ENCODE measurements around the gene FGF12. TPM values are rescaled to one million over a fixed set of nuclear protein-coding genes. Genes with fewer than 3 reads are reported as not detected.
A peak's percentile ranks its signal among the peaks of the same experiment; 100 is the strongest.

FGF12 gene
- total and polyA plus RNA-seq, 2 experiments from 2014 or later: 6.0 to 14.3 TPM

DNA sequence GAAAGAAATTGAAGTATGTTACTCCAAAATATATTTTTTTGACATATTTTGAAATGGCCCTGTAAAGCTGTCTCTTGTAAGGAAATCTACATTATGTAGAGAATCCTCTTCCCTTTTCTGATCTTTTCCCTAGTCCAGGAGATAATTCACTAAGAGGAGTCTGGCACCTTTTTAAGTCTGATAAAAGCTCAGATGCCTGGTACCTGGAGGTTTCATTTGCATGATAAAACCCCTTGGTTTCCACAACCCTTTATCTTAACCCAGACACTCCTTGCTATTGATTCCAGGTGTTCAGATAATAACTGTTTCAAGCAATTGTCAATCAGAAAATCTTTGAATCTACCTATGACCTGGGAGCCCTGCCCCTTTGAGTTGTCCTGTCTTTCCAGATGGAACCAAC lies 26.5 kb downstream of the FGF12 start:
- Histone ChIP-seq H3K27ac (ENCODE audit: low read depth) (no peak overlapping the region), H3K4me2 (peak overlapping the region; percentile 31; the same call in 1 of the 2 replicates), H3K79me2 (replicated peaks; ENCODE audit: insufficient read depth) (no peaks in the 10 kb centered on the region), H3K9me2 (ENCODE audit: insufficient read depth) (peaks cover 9% of the 10 kb centered on the region; the same call in 1 of the 2 replicates), H2AFZ (no peak overlapping the region), H3K27me3 (ENCODE audit: insufficient read depth) (no peaks in the 10 kb centered on the region), H3F3A (replicated peaks; ENCODE audit: low read depth) (no peaks in the 10 kb centered on the region), H4K20me1 (replicated peaks; ENCODE audit: insufficient read depth) (no peaks in the 10 kb centered on the region), H3K4me3 (no peak overlapping the region), H3K4me1 (ENCODE audit: insufficient read depth) (peaks cover 17% of the 10 kb centered on the region), H3K36me3 (ENCODE audit: insufficient read depth) (no peaks in the 10 kb centered on the region)
- H3K36me3 Mint-ChIP-seq (ENCODE audit: low read depth): no peaks in the 10 kb centered on the region
- DNase-seq (ENCODE audit: low spot score) (peak; percentile 17), ATAC-seq (peak; percentile 57)
- peak overlapping the region; percentile 1; the same call in 1 of the 2 replicates for H3K27ac Mint-ChIP-seq
- peaks cover 24% of the 10 kb centered on the region for H3K4me1 Mint-ChIP-seq
- H3K9me3 Mint-ChIP-seq: no peaks in the 10 kb centered on the region
- TF ChIP-seq STAT1 (IDR thresholded peaks at IDR 0.05; ENCODE audit: unreplicated experiment): no peak
- no peak for TF ChIP-seq ZNF114 (CRISPR knock-in tag; IDR thresholded peaks at IDR 0.05)
- no peak overlapping the region for H3K4me3 Mint-ChIP-seq
- H3K27me3 Mint-ChIP-seq (ENCODE audit: insufficient read depth, low read depth, poor library complexity): peaks cover 2% of the 10 kb centered on the region

DNA sequence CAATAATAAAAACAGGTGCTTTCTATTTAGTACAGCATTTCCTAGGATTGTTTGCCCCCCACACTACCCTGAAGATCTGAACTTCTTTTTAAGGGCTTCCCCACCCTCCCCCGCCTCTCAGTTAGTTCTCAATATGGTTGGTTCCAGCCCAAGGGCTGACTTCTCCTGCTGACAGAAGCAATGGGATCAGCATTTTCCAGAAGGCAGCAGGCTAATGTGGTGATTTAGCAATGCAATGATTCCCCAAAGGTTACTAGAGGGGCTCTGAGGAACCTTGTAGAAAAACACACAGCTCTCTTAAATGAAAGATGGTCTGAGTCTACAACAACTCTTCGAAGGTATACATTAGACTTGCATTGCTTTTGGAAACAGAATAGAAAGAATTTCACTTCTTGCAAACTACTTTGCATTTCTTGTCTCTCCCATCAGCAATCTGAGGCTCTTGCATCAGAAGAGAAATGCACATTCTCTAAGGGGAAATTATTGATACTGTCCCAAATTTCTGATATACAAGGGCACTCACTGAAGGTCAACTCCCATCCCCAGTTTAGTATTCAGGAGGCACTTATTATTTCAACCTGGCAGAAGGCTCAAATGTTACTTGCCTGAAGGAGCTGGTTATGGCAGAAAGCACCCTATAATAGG lies 30.3 kb downstream of the FGF12 start:
- Histone ChIP-seq H2AFZ (no peak overlapping the region), H3K27ac (ENCODE audit: low read depth) (no peak overlapping the region), H3K79me2 (replicated peaks; ENCODE audit: insufficient read depth) (no peaks in the 10 kb centered on the region), H3K9me2 (ENCODE audit: insufficient read depth) (peaks cover 8% of the 10 kb centered on the region; the same call in 1 of the 2 replicates), H3K4me2 (no peak overlapping the region), H3F3A (replicated peaks; ENCODE audit: low read depth) (no peaks in the 10 kb centered on the region), H3K27me3 (ENCODE audit: insufficient read depth) (no peaks in the 10 kb centered on the region), H3K36me3 (ENCODE audit: insufficient read depth) (no peaks in the 10 kb centered on the region), H3K4me3 (no peak overlapping the region), H3K4me1 (ENCODE audit: insufficient read depth) (peaks cover 17% of the 10 kb centered on the region), H4K20me1 (replicated peaks; ENCODE audit: insufficient read depth) (no peaks in the 10 kb centered on the region)
- peaks cover 4% of the 10 kb centered on the region for H3K27me3 Mint-ChIP-seq (ENCODE audit: insufficient read depth, low read depth, poor library complexity)
- H3K4me3 Mint-ChIP-seq: no peak overlapping the region
- ATAC-seq (no peak), DNase-seq (ENCODE audit: low spot score) (no peak)
- no peak overlapping the region for H3K27ac Mint-ChIP-seq
- peaks cover 24% of the 10 kb centered on the region for H3K4me1 Mint-ChIP-seq
- no peaks in the 10 kb centered on the region for H3K9me3 Mint-ChIP-seq
- no peaks in the 10 kb centered on the region for H3K36me3 Mint-ChIP-seq (ENCODE audit: low read depth)
- TF ChIP-seq, protein P1, sequence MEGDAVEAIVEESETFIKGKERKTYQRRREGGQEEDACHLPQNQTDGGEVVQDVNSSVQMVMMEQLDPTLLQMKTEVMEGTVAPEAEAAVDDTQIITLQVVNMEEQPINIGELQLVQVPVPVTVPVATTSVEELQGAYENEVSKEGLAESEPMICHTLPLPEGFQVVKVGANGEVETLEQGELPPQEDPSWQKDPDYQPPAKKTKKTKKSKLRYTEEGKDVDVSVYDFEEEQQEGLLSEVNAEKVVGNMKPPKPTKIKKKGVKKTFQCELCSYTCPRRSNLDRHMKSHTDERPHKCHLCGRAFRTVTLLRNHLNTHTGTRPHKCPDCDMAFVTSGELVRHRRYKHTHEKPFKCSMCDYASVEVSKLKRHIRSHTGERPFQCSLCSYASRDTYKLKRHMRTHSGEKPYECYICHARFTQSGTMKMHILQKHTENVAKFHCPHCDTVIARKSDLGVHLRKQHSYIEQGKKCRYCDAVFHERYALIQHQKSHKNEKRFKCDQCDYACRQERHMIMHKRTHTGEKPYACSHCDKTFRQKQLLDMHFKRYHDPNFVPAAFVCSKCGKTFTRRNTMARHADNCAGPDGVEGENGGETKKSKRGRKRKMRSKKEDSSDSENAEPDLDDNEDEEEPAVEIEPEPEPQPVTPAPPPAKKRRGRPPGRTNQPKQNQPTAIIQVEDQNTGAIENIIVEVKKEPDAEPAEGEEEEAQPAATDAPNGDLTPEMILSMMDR (conservative IDR thresholded peaks at IDR 0.05; ENCODE audit: low read depth in 2 of 2): no peak
- no peak for TF ChIP-seq ZNF114 (CRISPR knock-in tag; IDR thresholded peaks at IDR 0.05)
- TF ChIP-seq NANOG (IDR thresholded peaks at IDR 0.05; ENCODE audit: borderline replicate concordance): no peak
- no peak for TF ChIP-seq STAT1 (IDR thresholded peaks at IDR 0.05; ENCODE audit: unreplicated experiment)
- TF ChIP-seq CREB1 (CRISPR knock-in tag; IDR thresholded peaks at IDR 0.05; ENCODE audit: low read depth): no peak
- TF ChIP-seq, protein P2, sequence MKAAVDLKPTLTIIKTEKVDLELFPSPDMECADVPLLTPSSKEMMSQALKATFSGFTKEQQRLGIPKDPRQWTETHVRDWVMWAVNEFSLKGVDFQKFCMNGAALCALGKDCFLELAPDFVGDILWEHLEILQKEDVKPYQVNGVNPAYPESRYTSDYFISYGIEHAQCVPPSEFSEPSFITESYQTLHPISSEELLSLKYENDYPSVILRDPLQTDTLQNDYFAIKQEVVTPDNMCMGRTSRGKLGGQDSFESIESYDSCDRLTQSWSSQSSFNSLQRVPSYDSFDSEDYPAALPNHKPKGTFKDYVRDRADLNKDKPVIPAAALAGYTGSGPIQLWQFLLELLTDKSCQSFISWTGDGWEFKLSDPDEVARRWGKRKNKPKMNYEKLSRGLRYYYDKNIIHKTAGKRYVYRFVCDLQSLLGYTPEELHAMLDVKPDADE (IDR thresholded peaks at IDR 0.05): no peak
- TF ChIP-seq, protein P3, sequence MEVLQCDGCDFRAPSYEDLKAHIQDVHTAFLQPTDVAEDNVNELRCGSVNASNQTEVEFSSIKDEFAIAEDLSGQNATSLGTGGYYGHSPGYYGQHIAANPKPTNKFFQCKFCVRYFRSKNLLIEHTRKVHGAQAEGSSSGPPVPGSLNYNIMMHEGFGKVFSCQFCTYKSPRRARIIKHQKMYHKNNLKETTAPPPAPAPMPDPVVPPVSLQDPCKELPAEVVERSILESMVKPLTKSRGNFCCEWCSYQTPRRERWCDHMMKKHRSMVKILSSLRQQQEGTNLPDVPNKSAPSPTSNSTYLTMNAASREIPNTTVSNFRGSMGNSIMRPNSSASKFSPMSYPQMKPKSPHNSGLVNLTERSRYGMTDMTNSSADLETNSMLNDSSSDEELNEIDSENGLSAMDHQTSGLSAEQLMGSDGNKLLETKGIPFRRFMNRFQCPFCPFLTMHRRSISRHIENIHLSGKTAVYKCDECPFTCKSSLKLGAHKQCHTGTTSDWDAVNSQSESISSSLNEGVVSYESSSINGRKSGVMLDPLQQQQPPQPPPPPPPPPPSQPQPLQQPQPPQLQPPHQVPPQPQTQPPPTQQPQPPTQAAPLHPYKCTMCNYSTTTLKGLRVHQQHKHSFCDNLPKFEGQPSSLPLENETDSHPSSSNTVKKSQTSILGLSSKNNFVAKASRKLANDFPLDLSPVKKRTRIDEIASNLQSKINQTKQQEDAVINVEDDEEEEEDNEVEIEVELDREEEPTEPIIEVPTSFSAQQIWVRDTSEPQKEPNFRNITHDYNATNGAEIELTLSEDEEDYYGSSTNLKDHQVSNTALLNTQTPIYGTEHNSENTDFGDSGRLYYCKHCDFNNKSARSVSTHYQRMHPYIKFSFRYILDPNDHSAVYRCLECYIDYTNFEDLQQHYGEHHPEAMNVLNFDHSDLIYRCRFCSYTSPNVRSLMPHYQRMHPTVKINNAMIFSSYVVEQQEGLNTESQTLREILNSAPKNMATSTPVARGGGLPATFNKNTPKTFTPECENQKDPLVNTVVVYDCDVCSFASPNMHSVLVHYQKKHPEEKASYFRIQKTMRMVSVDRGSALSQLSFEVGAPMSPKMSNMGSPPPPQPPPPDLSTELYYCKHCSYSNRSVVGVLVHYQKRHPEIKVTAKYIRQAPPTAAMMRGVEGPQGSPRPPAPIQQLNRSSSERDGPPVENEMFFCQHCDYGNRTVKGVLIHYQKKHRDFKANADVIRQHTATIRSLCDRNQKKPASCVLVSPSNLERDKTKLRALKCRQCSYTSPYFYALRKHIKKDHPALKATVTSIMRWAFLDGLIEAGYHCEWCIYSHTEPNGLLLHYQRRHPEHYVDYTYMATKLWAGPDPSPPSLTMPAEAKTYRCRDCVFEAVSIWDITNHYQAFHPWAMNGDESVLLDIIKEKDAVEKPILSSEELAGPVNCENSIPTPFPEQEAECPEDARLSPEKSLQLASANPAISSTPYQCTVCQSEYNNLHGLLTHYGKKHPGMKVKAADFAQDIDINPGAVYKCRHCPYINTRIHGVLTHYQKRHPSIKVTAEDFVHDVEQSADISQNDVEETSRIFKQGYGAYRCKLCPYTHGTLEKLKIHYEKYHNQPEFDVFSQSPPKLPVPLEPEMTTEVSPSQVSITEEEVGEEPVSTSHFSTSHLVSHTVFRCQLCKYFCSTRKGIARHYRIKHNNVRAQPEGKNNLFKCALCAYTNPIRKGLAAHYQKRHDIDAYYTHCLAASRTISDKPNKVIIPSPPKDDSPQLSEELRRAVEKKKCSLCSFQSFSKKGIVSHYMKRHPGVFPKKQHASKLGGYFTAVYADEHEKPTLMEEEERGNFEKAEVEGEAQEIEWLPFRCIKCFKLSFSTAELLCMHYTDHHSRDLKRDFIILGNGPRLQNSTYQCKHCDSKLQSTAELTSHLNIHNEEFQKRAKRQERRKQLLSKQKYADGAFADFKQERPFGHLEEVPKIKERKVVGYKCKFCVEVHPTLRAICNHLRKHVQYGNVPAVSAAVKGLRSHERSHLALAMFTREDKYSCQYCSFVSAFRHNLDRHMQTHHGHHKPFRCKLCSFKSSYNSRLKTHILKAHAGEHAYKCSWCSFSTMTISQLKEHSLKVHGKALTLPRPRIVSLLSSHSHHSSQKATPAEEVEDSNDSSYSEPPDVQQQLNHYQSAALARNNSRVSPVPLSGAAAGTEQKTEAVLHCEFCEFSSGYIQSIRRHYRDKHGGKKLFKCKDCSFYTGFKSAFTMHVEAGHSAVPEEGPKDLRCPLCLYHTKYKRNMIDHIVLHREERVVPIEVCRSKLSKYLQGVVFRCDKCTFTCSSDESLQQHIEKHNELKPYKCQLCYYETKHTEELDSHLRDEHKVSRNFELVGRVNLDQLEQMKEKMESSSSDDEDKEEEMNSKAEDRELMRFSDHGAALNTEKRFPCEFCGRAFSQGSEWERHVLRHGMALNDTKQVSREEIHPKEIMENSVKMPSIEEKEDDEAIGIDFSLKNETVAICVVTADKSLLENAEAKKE (CRISPR knock-in tag; IDR thresholded peaks at IDR 0.05): no peak
- TF ChIP-seq, protein P4, sequence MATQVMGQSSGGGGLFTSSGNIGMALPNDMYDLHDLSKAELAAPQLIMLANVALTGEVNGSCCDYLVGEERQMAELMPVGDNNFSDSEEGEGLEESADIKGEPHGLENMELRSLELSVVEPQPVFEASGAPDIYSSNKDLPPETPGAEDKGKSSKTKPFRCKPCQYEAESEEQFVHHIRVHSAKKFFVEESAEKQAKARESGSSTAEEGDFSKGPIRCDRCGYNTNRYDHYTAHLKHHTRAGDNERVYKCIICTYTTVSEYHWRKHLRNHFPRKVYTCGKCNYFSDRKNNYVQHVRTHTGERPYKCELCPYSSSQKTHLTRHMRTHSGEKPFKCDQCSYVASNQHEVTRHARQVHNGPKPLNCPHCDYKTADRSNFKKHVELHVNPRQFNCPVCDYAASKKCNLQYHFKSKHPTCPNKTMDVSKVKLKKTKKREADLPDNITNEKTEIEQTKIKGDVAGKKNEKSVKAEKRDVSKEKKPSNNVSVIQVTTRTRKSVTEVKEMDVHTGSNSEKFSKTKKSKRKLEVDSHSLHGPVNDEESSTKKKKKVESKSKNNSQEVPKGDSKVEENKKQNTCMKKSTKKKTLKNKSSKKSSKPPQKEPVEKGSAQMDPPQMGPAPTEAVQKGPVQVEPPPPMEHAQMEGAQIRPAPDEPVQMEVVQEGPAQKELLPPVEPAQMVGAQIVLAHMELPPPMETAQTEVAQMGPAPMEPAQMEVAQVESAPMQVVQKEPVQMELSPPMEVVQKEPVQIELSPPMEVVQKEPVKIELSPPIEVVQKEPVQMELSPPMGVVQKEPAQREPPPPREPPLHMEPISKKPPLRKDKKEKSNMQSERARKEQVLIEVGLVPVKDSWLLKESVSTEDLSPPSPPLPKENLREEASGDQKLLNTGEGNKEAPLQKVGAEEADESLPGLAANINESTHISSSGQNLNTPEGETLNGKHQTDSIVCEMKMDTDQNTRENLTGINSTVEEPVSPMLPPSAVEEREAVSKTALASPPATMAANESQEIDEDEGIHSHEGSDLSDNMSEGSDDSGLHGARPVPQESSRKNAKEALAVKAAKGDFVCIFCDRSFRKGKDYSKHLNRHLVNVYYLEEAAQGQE (IDR thresholded peaks at IDR 0.05; ENCODE audit: unreplicated experiment): no peak
